BE2C (cell line): ENCODE results near the gene DCAF11.
A peak's percentile ranks its signal among the peaks of the same experiment; 100 is the strongest.

ENCODE experiments used
- DNase-seq: peaks from one replicate; pipeline ENCODE4 v3.0.0-alpha.2; 2020
- H3K27me3 ChIP-seq: fragments of 250-450 bp; sonication (Bioruptor Pico); 2 replicates; pipeline ENCODE4 v1.5.1; 2020; ENCODE audit warnings: mild to moderate bottlenecking
- H3K36me3 ChIP-seq: fragments of 250-450 bp; sonication (Bioruptor Pico); 2 replicates; pipeline ENCODE4 v1.5.1; 2020; ENCODE audit warnings: mild to moderate bottlenecking
- H3K4me1 ChIP-seq: fragments of 250-450 bp; sonication (Bioruptor Pico); 2 replicates; pipeline ENCODE4 v1.5.1; 2020
- H3K4me3 ChIP-seq: 2 replicates; pipeline ENCODE4 v1.5.1; 2011; ENCODE audit warnings: low read depth, low read length
- H3K9me3 ChIP-seq: fragments of 250-450 bp; sonication (Bioruptor Pico); 2 replicates; pipeline ENCODE4 v1.5.1; 2020
- CTCF ChIP-seq: IDR thresholded peaks from 2 replicates; pipeline ENCODE4 v1.5.1; 2012; ENCODE audit warnings: mild to moderate bottlenecking, low read depth, low read length

Gene DCAF11

GRCh38 chr14:24130717-24131548, 16.4 kb downstream of the DCAF11 start:
- Histone ChIP-seq H3K4me3 (no peak overlapping the region), H3K9me3 (no peaks in the 10 kb centered on the region), H3K4me1 (no peaks in the 10 kb centered on the region), H3K27me3 (no peaks in the 10 kb centered on the region), H3K36me3 (no peaks in the 10 kb centered on the region)
- no peak for TF ChIP-seq CTCF
- no peak for DNase-seq

- no peaks in the 10 kb centered on the region for H3K27me3 ChIP-seq
- no peak for TF ChIP-seq CTCF
- H3K9me3 ChIP-seq, result no peaks in the 10 kb centered on the region
- H3K4me3 ChIP-seq, result no peak overlapping the region
- no peaks in the 10 kb centered on the region for H3K4me1 ChIP-seq
- H3K36me3 ChIP-seq, result no peaks in the 10 kb centered on the region; the same call in 1 of the 2 replicates
- DNase-seq, result no peak
Measured at GRCh38 chr14:24131549-24131966, 17.0 kb downstream of the DCAF11 start.

- no peaks in the 10 kb centered on the region for H3K4me1 ChIP-seq
- H3K9me3 ChIP-seq, result no peaks in the 10 kb centered on the region
- no peak overlapping the region for H3K4me3 ChIP-seq
- no peak for TF ChIP-seq CTCF
- H3K27me3 ChIP-seq, result no peaks in the 10 kb centered on the region
- H3K36me3 ChIP-seq, result no peaks in the 10 kb centered on the region; the same call in 1 of the 2 replicates
- DNase-seq, result no peak
Measured at GRCh38 chr14:24132061-24132685, 17.6 kb downstream of the DCAF11 start.

GRCh38 chr14:24132976-24133375, 18.4 kb downstream of the DCAF11 start:
- Histone ChIP-seq H3K9me3 (no peaks in the 10 kb centered on the region), H3K4me3 (no peak overlapping the region), H3K4me1 (no peaks in the 10 kb centered on the region), H3K27me3 (no peaks in the 10 kb centered on the region), H3K36me3 (no peaks in the 10 kb centered on the region; the same call in 1 of the 2 replicates)
- DNase-seq, result no peak
- no peak for TF ChIP-seq CTCF

GRCh38 chr14:24133735-24134134, 19.2 kb downstream of the DCAF11 start:
- no peak for TF ChIP-seq CTCF
- DNase-seq, result no peak
- peaks cover 7% of the 10 kb centered on the region for H3K36me3 ChIP-seq
- H3K27me3 ChIP-seq, result no peaks in the 10 kb centered on the region
- no peaks in the 10 kb centered on the region for H3K9me3 ChIP-seq
- H3K4me3 ChIP-seq, result no peak overlapping the region
- no peaks in the 10 kb centered on the region for H3K4me1 ChIP-seq

- H3K4me3 ChIP-seq, result peak overlapping the region; percentile 80
Measured at GRCh38 chr14:24135584-24135833, 20.9 kb downstream of the DCAF11 start.

More at GRCh38 chr14:24135584-24135833, 20.9 kb downstream of the DCAF11 start:
- Histone ChIP-seq H3K4me1 (no peaks in the 10 kb centered on the region), H3K27me3 (no peaks in the 10 kb centered on the region), H3K36me3 (peaks cover 16% of the 10 kb centered on the region), H3K9me3 (no peaks in the 10 kb centered on the region)
- TF ChIP-seq CTCF, result no peak
- DNase-seq, result no peak
